HG02571 (cell line): Measurements from ENCODE around the gene OR8G1.
A peak's percentile ranks its signal among the peaks of the same experiment; 100 is the strongest.
"Not testable (repeated sequence)": the region's sequence is repeated elsewhere in the genome, so short reads cannot be mapped to it uniquely, and the experiment has no call there.

Experiments
- ATAC-seq: cut with Tn5 transposase; IDR thresholded peaks from one replicate; pipeline ENCODE4 v1.9.1; 2021; ENCODE audit warnings: mild to moderate bottlenecking, moderate library complexity; ENCODE audit not compliant: unreplicated experiment

OR8G1 gene, protein sequence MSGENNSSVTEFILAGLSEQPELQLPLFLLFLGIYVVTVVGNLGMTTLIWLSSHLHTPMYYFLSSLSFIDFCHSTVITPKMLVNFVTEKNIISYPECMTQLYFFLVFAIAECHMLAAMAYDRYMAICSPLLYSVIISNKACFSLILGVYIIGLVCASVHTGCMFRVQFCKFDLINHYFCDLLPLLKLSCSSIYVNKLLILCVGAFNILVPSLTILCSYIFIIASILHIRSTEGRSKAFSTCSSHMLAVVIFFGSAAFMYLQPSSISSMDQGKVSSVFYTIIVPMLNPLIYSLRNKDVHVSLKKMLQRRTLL

GRCh38 chr11:124240621-124241397, at the start of gene OR8G1:
Gene OR8G1, plus strand, starts transcription at chr11:124241095. Its CDS starts 8,581 bp downstream, at chr11:124249676.
- no peak for ATAC-seq

DNA sequence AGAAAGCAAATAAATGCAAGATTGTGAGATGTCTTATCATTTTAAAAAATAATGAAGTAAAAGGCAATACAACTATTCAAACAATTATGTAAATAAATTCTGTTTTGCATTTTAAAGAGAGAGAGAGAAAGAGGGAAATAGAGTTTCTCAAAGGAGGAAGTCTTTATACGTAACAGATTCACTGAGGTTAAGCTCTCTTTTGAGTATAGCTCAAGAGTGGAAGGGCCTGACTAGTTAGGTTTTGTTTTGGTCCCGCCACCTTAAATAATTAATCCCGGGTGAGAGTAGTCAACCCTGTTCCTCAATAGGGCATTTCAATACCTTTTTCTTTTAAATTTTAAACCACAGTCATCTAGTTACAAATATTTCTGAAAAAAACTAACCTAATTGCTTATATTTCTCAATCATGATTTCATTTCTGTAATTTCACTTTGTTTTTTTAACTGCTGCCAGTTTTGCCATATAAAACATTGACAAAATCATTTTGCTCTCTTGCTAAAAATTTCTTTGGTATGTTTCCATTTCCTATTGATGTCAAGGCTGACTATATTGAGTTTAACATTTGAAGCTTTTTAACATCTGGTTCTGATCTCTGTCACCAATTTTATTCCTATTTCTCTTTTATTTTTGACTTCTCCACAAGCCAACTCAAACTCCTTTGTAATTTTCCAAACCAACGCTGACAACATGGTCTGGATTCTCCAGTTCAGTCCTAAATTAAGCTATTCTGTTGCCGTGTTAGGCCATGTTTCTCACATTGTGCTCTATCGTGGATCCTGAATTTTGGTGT, 47.5 kb upstream of the OR8G1 start:
- ATAC-seq = no peak

- no peak for ATAC-seq
Observed at GRCh38 chr11:124194293-124195188, 46.4 kb upstream of the OR8G1 start.

DNA sequence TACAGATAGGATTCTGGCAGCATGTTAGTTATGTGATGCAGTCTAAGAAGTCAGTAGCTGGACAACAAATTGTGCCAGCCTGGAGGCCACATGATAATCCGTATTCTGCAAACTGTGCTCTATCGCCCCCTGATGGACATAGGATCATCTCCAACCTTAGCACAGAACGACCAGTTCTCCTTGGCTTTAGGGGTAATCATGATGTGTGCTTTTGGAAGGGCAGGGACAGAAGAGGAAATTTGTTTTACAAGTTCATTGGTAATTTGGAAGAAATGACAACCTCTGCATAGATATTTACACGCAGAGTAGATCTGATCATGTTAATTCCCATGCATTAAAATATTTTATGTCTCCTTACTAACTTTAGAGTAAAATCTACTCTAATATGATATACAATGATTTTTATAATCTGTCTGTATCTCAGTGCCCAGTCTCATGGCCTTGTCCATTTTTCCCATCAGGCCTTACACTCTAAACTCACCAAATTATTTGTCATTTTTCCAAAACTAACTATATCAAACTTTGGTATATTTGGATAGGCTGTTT, 45.6 kb upstream of the OR8G1 start:
- ATAC-seq = peak; percentile 81

GRCh38 chr11:124197999-124198398, 42.9 kb upstream of the OR8G1 start:
- ATAC-seq = no peak

DNA sequence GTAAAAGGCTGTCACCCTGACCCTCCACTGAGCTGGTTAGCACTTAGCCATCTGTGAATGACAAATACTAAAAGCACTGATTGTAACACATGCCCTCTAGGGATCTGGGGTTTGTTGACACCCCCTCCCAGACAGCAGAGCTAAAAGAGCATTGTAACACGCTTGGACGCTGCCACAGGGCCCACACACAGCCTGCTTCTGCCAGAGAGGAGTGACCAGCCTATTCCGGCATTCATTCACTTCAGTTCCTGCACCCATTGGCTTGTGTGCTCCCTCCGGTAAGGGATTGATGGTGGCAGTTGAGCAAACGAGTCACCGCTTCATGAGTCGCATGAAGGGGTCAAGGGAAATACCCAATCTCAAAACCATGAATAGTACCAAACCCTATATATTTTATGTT, 42.0 kb upstream of the OR8G1 start:
- no peak for ATAC-seq

DNA sequence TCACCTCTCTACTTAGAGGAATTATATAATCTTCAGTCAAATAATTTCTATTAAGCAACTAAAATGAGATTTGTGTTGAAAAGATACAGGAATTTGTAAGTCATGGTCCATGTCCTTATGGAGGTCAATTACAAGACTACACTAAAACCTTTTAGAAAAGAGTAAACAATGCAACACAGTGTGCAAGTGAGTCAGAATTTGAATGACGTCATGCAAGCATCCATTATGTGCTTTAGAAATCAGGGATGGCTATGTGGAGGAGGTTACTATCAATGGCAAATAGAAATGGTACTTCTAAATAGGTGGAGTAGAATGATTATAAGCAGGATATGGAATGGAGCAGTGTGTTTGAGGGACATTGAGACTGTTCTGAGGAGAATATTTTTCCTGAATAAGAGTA, 41.2 kb upstream of the OR8G1 start:
- ATAC-seq = no peak

GRCh38 chr11:124200671-124201070, 40.2 kb upstream of the OR8G1 start:
- ATAC-seq = no peak

- no peak for ATAC-seq
Observed at GRCh38 chr11:124202951-124203350, 37.9 kb upstream of the OR8G1 start.

DNA sequence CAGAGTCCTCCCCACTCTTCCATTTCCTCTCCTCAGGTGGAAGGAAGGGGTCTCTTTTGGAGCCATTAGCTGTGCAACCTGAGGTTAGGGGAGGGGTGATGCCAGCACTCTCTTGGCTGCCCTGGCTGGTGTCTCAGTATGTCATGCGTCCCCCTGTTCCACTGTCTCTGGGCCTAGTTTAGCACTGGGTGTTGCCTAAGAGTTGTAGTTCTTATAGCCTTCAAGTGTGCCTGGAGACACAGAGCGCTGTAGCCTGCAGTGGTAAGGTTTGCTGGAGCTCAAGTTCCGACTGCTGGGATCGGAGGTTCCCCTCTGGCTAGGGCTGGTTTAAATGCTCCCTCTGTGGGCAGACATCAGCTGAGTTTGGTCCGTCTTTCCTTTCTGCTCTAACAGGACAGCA, 36.9 kb upstream of the OR8G1 start:
- ATAC-seq = no peak

DNA sequence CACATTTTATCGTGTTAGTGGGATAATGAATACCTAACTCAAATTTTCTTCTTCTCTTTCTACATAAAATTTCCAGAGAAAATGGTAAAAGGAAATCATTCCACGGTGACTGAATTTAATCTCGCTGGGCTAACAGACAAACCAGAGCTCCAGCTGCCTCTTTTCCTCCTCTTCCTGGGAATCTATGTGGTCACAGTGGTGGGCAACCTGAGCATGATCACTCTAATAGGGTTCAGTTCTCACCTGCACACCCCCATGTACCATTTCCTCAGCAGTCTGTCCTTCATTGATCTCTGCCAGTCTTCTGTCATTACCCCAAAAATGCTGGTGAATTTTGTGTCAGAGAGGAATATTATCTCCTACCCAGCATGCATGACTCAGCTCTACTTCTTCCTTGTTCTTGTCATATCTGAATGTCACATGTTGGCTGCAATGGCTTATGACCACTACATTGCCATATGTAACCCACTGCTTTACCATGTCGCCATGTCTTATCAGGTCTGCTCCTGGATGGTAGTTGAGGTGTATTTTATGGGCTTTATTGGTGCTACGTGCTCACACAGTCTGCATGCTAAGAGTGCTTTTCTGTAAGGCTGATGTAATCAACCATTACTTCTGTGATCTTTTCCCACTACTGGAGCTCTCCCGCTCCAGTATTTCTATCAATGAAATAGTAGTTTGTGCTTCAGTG, 33.6 kb upstream of the OR8G1 start:
- ATAC-seq = no peak

- ATAC-seq = no peak
Observed at GRCh38 chr11:124209824-124210357, 31.0 kb upstream of the OR8G1 start.

DNA sequence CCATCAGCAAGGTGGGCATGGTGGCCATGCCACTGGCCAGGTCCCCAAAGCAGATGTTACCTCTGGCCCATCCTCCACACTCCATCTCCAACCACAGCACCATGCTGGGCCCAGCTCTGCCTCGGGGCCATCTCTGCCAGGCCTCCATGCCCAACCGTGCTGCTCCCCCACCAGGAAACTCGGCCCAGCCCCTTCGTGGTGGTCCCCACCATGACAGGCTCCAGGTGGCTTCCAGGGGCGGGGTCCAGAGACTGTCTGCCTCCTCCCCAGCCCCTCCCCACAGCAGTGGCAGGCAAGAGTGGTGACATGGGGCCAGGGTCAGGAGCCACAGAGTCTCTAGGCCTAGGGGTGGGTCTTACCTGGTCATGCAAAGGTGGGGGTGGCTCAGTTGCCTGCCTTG, 30.5 kb upstream of the OR8G1 start:
- ATAC-seq = no peak

- no peak for ATAC-seq
Observed at GRCh38 chr11:124211321-124211720, 29.6 kb upstream of the OR8G1 start.

DNA sequence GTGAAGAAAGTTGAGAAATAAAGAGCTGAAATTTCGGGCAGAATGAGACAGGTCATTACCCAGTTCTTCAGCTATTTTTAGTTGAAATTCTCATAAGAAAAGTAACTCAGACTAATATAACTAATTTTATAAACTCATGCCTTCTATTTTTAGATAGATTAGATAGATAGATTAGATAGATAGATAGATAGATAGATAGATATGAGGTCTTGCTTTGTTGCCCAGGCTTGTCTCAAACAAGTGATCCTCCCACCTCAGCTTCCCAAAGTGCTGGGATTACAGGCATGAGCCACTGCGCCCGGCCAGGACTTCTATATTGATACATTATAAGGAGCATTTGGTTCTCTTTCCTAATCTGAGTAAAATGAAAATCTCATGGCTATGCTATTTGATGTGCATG, 26.9 kb upstream of the OR8G1 start:
- no peak for ATAC-seq

GRCh38 chr11:124219126-124219525, 21.8 kb upstream of the OR8G1 start:
- ATAC-seq = no peak

GRCh38 chr11:124222407-124222806, 18.5 kb upstream of the OR8G1 start:
- ATAC-seq = no peak

DNA sequence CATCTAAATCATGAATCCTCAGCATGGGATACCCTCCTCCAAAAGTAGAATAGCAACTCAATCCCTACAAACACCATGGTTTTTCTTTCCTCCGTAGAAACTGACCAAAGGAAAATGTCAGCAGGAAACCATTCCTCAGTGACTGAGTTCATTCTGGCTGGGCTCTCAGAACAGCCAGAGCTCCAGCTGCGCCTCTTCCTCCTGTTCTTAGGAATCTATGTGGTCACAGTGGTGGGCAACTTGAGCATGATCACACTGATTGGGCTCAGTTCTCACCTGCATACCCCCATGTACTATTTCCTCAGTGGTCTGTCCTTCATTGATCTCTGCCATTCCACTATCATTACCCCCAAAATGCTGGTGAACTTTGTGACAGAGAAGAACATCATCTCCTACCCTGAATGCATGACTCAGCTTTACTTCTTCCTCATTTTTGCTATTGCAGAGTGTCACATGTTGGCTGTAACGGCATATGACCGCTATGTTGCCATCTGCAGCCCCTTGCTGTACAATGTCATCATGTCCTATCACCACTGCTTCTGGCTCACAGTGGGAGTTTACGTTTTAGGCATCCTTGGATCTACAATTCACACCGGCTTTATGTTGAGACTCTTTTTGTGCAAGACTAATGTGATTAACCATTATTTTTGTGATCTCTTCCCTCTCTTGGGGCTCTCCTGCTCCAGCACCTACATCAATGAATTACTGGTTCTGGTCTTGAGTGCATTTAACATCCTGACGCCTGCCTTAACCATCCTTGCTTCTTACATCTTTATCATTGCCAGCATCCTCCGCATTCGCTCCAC, 16.1 kb upstream of the OR8G1 start:
- not testable (repeated sequence) for ATAC-seq

GRCh38 chr11:124225471-124225870, 15.4 kb upstream of the OR8G1 start:
- ATAC-seq = no peak
